ENCODE results near the gene TMBIM6.

TMBIM6 gene

DNA sequence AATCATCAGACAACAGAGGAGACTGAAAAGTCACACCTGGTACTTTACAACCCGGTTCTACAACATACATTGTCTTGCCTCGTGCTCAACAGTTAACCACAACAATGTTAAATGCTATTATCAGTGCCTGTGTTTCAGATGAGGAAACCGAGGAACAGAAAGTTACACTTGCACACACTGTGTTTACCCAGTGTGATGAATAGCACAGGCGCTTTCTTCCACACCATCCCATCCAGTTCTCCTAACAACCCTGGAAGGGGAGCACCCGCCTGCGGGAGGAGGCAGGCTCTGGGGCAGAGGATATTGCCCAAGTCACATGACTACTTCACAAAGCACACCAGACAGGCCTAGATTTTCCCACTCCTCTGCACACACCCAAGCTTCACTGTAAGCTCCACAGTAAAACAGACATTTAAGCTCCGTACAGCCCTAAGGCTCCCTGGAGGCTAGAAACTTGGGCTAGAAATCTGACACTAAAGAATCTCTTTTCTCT lies 65.0 kb downstream of the TMBIM6 start:
- H3K4me3 ChIP-seq (ENCODE audit: low read depth, low read length) = no peak overlapping the region
- TF ChIP-seq, protein P1, sequence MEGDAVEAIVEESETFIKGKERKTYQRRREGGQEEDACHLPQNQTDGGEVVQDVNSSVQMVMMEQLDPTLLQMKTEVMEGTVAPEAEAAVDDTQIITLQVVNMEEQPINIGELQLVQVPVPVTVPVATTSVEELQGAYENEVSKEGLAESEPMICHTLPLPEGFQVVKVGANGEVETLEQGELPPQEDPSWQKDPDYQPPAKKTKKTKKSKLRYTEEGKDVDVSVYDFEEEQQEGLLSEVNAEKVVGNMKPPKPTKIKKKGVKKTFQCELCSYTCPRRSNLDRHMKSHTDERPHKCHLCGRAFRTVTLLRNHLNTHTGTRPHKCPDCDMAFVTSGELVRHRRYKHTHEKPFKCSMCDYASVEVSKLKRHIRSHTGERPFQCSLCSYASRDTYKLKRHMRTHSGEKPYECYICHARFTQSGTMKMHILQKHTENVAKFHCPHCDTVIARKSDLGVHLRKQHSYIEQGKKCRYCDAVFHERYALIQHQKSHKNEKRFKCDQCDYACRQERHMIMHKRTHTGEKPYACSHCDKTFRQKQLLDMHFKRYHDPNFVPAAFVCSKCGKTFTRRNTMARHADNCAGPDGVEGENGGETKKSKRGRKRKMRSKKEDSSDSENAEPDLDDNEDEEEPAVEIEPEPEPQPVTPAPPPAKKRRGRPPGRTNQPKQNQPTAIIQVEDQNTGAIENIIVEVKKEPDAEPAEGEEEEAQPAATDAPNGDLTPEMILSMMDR (IDR thresholded peaks at IDR 0.05; ENCODE audit: borderline replicate concordance, insufficient read depth, low read depth, low read length) = no peak

- H3K4me3 ChIP-seq (ENCODE audit: low read depth, low read length) = no peak overlapping the region
- TF ChIP-seq, protein P1 (IDR thresholded peaks at IDR 0.05; ENCODE audit: borderline replicate concordance, insufficient read depth, low read depth, low read length) = no peak
These were observed 65.5 kb downstream of the TMBIM6 start for GRCh38 chr12:49806877-49807276.

DNA sequence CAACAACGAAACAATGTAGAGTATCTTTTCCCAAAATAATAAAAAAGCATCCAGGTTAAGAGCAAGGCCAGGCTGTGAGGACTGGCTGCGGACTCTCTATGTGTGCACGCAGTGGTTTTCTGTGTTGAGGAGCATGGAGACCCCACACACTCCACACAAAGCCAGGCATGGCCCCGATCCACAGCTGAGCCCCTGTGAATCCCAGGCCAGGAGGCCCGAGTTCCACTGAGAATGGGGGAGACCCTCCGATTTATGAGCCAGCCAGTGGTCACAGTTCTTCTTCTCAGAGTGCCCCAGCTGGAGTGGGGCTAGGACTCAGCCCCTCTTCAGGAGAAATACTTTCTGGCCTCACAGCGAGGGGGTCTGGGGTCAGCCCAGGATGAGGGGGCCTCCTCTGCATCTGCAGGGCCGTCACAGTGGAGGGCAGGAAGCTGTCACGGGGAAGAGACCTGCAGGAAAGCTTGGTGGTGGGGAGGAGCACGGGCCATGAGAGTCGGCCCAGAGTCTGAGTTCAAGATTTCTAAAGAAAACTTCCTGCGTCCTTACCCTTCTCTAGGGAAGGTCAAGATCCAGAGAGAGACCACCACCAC lies 66.7 kb downstream of the TMBIM6 start:
- TF ChIP-seq, protein P1 (IDR thresholded peaks at IDR 0.05; ENCODE audit: borderline replicate concordance, insufficient read depth, low read depth, low read length) = no peak
- no peak overlapping the region for H3K4me3 ChIP-seq (ENCODE audit: low read depth, low read length)

DNA sequence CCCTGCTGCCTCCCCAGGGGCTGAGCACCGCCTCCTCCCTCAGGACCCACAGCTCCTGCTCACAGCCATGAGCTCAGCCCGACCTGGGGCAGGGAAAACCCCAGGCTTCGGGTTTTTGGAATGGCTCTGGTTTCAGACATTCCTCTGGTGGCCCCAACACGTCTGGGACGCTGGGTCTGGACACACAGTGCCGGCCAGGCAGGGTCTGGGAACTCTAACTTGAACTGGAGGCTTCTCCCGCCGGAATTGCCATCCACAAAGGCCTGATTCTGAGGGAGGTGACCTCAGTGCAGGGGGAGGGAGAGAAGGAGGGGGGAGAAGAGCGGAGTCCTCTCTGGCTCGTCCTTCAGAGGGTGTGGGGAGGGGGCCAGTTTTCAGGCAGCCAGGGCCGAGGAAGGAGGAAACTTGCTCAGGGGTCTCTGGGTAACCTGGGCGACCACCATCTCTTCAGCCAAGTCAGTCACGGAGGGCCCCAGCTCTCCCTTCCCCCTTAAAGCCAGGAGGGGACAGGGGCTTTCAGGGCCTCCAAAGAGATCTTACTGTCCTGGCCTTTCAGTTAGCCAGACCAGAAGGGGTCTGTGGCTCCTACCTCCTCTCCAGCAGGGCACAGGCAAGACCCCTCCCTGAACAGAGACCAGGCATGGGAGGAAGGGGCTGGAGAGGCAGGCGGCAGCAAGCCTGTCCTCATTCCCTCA lies 67.5 kb downstream of the TMBIM6 start:
- H3K4me3 ChIP-seq (ENCODE audit: low read depth, low read length) = no peak overlapping the region
- TF ChIP-seq, protein P1 (IDR thresholded peaks at IDR 0.05; ENCODE audit: borderline replicate concordance, insufficient read depth, low read depth, low read length) = no peak

DNA sequence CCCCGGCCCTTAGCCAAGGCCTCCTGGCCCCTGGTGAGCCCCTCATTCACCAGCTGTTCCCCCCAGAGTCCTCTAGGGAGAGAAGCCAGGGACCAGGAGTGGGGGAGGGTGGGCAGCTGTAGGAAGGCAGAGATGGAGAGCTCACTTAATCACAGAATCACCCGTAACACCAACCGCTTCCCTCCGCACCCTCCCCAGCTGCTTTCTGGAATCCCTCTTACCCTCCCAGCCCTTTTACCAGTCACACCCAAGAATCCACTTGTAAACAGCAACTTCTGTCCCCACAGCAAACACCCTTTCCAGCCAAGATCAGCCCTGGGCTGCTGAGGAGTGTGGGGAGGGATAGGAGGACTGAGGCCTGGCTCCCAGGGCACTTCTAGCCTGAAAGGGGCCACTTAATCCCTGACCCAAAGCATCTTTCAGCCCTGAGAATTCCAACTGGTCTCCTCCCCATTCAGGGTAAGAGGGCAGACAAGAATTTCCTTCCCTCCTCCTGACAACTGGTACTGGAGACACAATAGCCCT lies 68.1 kb downstream of the TMBIM6 start:
- no peak overlapping the region for H3K4me3 ChIP-seq (ENCODE audit: low read depth, low read length)
- TF ChIP-seq, protein P1 (IDR thresholded peaks at IDR 0.05; ENCODE audit: borderline replicate concordance, insufficient read depth, low read depth, low read length) = no peak

- no peak overlapping the region for H3K4me3 ChIP-seq (ENCODE audit: low read depth, low read length)
- TF ChIP-seq, protein P1 (IDR thresholded peaks at IDR 0.05; ENCODE audit: borderline replicate concordance, insufficient read depth, low read depth, low read length) = no peak
These were observed 68.6 kb downstream of the TMBIM6 start for GRCh38 chr12:49809906-49810389.
